HCT116 (cell line): ENCODE measurements around the gene COASY.

ENCODE experiments used
- EZH2phosphoT487 ChIP-seq: fragments of 200-600 bp; IDR thresholded peaks from 2 replicates; pipeline ENCODE4 v1.6.1; 2018; ENCODE audit warnings: antibody characterized with exemption, borderline replicate concordance
- POLR2A ChIP-seq: IDR thresholded peaks from 2 replicates; pipeline ENCODE4 v1.7.0; 2011; ENCODE audit warnings: borderline replicate concordance; ENCODE audit not compliant: insufficient read depth, insufficient read length; ENCODE audit errors: extremely low read depth
- TF ChIP-seq, protein P1 (sequence below), 3 experiments: fragments of 200-600 bp in 1 of 3; sonication (generic) in 1 of 3; IDR thresholded peaks in 2 of 3; conservative IDR thresholded peaks in 1 of 3; 2 replicates each; pipeline ENCODE4 v1.5.1; 2012 to 2017; ENCODE audit warnings: low read depth in 2 of 3, low read length in 2 of 3, antibody characterized with exemption in 1 of 3, borderline replicate concordance in 1 of 3, control low read depth in 1 of 3, mild to moderate bottlenecking in 1 of 3, mixed read lengths in 1 of 3, mixed run types in 1 of 3, moderate library complexity in 1 of 3; ENCODE audit not compliant: insufficient read depth in 1 of 3
- TF ChIP-seq, protein P2 (sequence below): IDR thresholded peaks from 2 replicates; pipeline ENCODE4 v1.6.1; 2011; ENCODE audit warnings: mild to moderate bottlenecking, low read length, moderate library complexity; ENCODE audit not compliant: insufficient replicate concordance; ENCODE audit errors: extremely low read depth
- TF ChIP-seq, protein P3 (sequence below): IDR thresholded peaks from 2 replicates; pipeline ENCODE4 v1.6.1; 2012

DNA sequence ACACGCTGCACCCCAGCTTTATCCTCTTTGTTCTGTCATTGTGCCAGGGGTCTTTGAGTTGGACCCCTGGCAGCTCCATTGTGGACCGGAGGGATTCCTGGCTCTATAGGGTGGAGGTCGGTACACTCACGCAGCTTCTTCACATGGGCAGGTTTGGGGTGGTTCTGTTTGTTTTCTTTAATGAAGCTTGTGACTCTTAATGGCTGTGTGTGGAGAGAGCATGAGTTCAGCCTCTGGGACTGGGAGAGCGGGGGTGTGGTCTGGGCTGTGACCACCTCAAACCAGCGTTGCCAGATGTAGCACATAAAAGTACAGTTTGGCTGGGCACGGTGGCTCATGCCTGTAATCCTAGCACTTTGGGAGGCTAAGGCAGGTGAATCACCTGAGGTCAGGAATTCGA, 47.1 kb upstream of the COASY start:
- TF ChIP-seq, protein P1, sequence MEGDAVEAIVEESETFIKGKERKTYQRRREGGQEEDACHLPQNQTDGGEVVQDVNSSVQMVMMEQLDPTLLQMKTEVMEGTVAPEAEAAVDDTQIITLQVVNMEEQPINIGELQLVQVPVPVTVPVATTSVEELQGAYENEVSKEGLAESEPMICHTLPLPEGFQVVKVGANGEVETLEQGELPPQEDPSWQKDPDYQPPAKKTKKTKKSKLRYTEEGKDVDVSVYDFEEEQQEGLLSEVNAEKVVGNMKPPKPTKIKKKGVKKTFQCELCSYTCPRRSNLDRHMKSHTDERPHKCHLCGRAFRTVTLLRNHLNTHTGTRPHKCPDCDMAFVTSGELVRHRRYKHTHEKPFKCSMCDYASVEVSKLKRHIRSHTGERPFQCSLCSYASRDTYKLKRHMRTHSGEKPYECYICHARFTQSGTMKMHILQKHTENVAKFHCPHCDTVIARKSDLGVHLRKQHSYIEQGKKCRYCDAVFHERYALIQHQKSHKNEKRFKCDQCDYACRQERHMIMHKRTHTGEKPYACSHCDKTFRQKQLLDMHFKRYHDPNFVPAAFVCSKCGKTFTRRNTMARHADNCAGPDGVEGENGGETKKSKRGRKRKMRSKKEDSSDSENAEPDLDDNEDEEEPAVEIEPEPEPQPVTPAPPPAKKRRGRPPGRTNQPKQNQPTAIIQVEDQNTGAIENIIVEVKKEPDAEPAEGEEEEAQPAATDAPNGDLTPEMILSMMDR (IDR thresholded peaks at IDR 0.05 in 2 of 3, conservative IDR thresholded peaks at IDR 0.05 in 1 of 3; ENCODE audit: borderline replicate concordance in 1 of 3, insufficient read depth in 1 of 3, low read depth in 2 of 3, low read length in 2 of 3): no peak
- TF ChIP-seq, protein P2, sequence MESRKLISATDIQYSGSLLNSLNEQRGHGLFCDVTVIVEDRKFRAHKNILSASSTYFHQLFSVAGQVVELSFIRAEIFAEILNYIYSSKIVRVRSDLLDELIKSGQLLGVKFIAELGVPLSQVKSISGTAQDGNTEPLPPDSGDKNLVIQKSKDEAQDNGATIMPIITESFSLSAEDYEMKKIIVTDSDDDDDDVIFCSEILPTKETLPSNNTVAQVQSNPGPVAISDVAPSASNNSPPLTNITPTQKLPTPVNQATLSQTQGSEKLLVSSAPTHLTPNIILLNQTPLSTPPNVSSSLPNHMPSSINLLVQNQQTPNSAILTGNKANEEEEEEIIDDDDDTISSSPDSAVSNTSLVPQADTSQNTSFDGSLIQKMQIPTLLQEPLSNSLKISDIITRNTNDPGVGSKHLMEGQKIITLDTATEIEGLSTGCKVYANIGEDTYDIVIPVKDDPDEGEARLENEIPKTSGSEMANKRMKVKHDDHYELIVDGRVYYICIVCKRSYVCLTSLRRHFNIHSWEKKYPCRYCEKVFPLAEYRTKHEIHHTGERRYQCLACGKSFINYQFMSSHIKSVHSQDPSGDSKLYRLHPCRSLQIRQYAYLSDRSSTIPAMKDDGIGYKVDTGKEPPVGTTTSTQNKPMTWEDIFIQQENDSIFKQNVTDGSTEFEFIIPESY: no peak
- TF ChIP-seq POLR2A (no peak), EZH2phosphoT487 (no peak)
- TF ChIP-seq, protein P3, sequence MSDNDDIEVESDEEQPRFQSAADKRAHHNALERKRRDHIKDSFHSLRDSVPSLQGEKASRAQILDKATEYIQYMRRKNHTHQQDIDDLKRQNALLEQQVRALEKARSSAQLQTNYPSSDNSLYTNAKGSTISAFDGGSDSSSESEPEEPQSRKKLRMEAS: no peak
